Smooth muscle cell (in vitro differentiated cells): ENCODE measurements around the gene MEIS2. TPM values are rescaled to one million over a fixed set of nuclear protein-coding genes. Genes with fewer than 3 reads are reported as not detected.

Experiments
- DNase-seq: peaks from one replicate; lab custom pipeline; 2025; ENCODE audit not compliant: unreplicated experiment; lab: John Stamatoyannopoulos, UW
- H2AFZ ChIP-seq: fragments of 200-600 bp; sonication (generic); 2 replicates; pipeline ENCODE4 v1.6.0; 2016; ENCODE audit warnings: antibody characterized with exemption, low read depth, mild to moderate bottlenecking
- H3F3A ChIP-seq: fragments of 200-600 bp; sonication (generic); 2 replicates; pipeline ENCODE4 v1.6.0; 2017; ENCODE audit warnings: antibody characterized with exemption, low read depth
- H3K27ac ChIP-seq: fragments of 200-600 bp; sonication (generic); 2 replicates; pipeline ENCODE4 v1.5.1; 2016; ENCODE audit warnings: low read depth, mild to moderate bottlenecking
- H3K27me3 ChIP-seq: fragments of 200-600 bp; sonication (generic); 2 replicates; pipeline ENCODE4 v1.6.1; 2016; ENCODE audit warnings: low read depth, mild to moderate bottlenecking
- H3K36me3 ChIP-seq: fragments of 200-600 bp; sonication (generic); 2 replicates; pipeline ENCODE4 v1.5.1; 2016; ENCODE audit warnings: low read depth
- H3K4me1 ChIP-seq: fragments of 200-600 bp; sonication (generic); 2 replicates; pipeline ENCODE4 v1.5.1; 2016; ENCODE audit warnings: low read depth
- H3K4me2 ChIP-seq: fragments of 200-600 bp; sonication (generic); 2 replicates; pipeline ENCODE4 v1.6.0; 2016; ENCODE audit warnings: mild to moderate bottlenecking
- H3K4me3 ChIP-seq: fragments of 200-600 bp; sonication (generic); 2 replicates; pipeline ENCODE4 v1.5.1; 2016; ENCODE audit warnings: mild to moderate bottlenecking
- H3K79me2 ChIP-seq: fragments of 200-600 bp; sonication (generic); 2 replicates; pipeline ENCODE4 v1.6.0; 2016; ENCODE audit warnings: low read depth, mild to moderate bottlenecking
- H3K9ac ChIP-seq: fragments of 200-600 bp; sonication (generic); 2 replicates; pipeline ENCODE4 v1.6.0; 2016; ENCODE audit warnings: low read depth
- H3K9me3 ChIP-seq: fragments of 200-600 bp; sonication (generic); replicated peaks from 2 replicates; pipeline ENCODE4 v1.5.1; 2016; ENCODE audit warnings: low read depth
- H4K20me1 ChIP-seq: fragments of 200-600 bp; sonication (generic); 2 replicates; pipeline ENCODE4 v1.6.0; 2016; ENCODE audit warnings: low read depth
- WGBS: methylation state at CpG from one replicate; pipeline ENCODE4 v1.1.7; 2016; ENCODE audit warnings: low lambda C conversion rate; 5-methylcytosine and 5-hydroxymethylcytosine counted together
- polyA plus RNA-seq: library from polyadenylated mRNA; unstranded; fragments of >200 nt; fragmentation: Nextera tagmentation; extraction: Ambion mirVana; gene quantifications from 2 replicates; pipeline ENCODE4 v1.2.1, GENCODE V29; 2016
- total RNA-seq: library from RNA; depleted of rRNA; stranded (reverse); fragments of >200 nt; gene quantifications from 2 replicates; pipeline ENCODE4 v1.2.3, GENCODE V29; 2014
- TF ChIP-seq, protein P1 (sequence below): fragments of 200-600 bp; sonication (generic); IDR thresholded peaks from 2 replicates; pipeline ENCODE4 v1.5.1; 2017; ENCODE audit warnings: borderline replicate concordance, mild to moderate bottlenecking, antibody characterized with exemption; ENCODE audit not compliant: insufficient read depth, poor library complexity, severe bottlenecking

Gene MEIS2
- total and polyA plus RNA-seq, 2 experiments from 2014 or later, result 13.0 to 33.4 TPM

DNA sequence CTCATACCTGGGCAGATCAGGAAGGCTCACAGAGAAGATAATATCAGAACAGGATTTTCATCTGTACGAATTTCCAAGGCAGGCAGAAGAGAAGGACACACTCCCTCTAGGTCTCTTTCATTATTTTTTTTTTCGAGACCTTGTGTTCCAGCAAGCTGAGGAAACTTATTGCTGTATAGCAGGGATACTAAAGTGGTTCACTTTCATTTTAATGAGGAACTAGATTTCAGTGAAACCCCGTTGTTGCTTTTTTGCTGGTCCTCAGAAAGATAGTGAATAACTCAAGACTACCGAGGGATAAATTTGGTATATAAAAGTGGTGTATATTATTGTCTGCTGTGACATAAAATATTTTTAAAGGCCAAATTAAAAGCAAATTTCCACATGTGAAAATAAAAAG lies 24.6 kb downstream of the MEIS2 start:
- no peak overlapping the region for H3K4me2 ChIP-seq
- no peak overlapping the region for H3K27ac ChIP-seq
- H3K36me3 ChIP-seq, result no peaks in the 10 kb centered on the region
- H4K20me1 ChIP-seq, result peaks cover 35% of the 10 kb centered on the region
- WGBS, result 95% methylated on average over 4 of the region's 4 CpGs
- H3K9me3 ChIP-seq, result no peaks in the 10 kb centered on the region
- H2AFZ ChIP-seq, result no peak overlapping the region
- no peak for DNase-seq
- H3K79me2 ChIP-seq, result peaks cover 24% of the 10 kb centered on the region
- H3K4me1 ChIP-seq, result peaks cover 34% of the 10 kb centered on the region
- H3K27me3 ChIP-seq, result no peaks in the 10 kb centered on the region
- H3K9ac ChIP-seq, result no peak overlapping the region
- TF ChIP-seq, protein P1, sequence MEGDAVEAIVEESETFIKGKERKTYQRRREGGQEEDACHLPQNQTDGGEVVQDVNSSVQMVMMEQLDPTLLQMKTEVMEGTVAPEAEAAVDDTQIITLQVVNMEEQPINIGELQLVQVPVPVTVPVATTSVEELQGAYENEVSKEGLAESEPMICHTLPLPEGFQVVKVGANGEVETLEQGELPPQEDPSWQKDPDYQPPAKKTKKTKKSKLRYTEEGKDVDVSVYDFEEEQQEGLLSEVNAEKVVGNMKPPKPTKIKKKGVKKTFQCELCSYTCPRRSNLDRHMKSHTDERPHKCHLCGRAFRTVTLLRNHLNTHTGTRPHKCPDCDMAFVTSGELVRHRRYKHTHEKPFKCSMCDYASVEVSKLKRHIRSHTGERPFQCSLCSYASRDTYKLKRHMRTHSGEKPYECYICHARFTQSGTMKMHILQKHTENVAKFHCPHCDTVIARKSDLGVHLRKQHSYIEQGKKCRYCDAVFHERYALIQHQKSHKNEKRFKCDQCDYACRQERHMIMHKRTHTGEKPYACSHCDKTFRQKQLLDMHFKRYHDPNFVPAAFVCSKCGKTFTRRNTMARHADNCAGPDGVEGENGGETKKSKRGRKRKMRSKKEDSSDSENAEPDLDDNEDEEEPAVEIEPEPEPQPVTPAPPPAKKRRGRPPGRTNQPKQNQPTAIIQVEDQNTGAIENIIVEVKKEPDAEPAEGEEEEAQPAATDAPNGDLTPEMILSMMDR, result no peak
- no peak overlapping the region for H3K4me3 ChIP-seq
- peaks cover 3% of the 10 kb centered on the region for H3F3A ChIP-seq

- Histone ChIP-seq H3F3A (peaks cover 3% of the 10 kb centered on the region), H4K20me1 (peaks cover 27% of the 10 kb centered on the region), H3K79me2 (peaks cover 13% of the 10 kb centered on the region), H3K27me3 (no peaks in the 10 kb centered on the region), H3K4me3 (no peak overlapping the region), H3K9ac (no peak overlapping the region), H2AFZ (no peak overlapping the region), H3K27ac (peak overlapping the region; percentile 15), H3K9me3 (no peaks in the 10 kb centered on the region), H3K36me3 (no peaks in the 10 kb centered on the region), H3K4me1 (peaks cover 18% of the 10 kb centered on the region), H3K4me2 (peak overlapping the region; percentile 25)
- 20% methylated on average over 1 of the region's 1 CpG for WGBS
- TF ChIP-seq, protein P1, result no peak
- no peak for DNase-seq
Observed at GRCh38 chr15:37072181-37072580, 28.2 kb downstream of the MEIS2 start.

DNA sequence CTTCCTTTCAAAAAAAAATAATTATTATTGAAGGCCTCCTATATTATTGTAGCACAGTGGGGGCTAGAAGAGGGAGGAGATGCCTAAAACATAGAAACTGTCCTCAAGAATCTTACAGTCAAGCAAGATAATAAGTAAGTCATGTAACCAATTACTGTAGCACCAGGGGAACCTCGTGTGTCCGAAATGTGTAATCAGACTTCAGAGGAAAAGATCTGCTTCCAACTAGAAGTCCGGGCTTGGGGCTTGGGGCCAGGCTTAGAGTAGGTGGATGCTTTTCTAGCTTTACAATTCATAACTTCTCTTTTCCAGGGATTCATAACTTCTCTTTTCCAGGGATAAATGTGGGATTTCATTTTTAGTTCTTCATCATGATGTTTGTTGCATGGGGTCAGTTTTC lies 29.2 kb downstream of the MEIS2 start:
- peaks cover 3% of the 10 kb centered on the region for H3F3A ChIP-seq
- H3K27me3 ChIP-seq, result no peaks in the 10 kb centered on the region
- no peak overlapping the region for H3K4me2 ChIP-seq
- no peak overlapping the region for H2AFZ ChIP-seq
- H3K9me3 ChIP-seq, result no peaks in the 10 kb centered on the region
- H3K27ac ChIP-seq, result no peak overlapping the region
- 61% methylated on average over 3 of the region's 3 CpGs for WGBS
- peaks cover 27% of the 10 kb centered on the region for H4K20me1 ChIP-seq
- no peaks in the 10 kb centered on the region for H3K36me3 ChIP-seq
- TF ChIP-seq, protein P1, result no peak
- no peak overlapping the region for H3K9ac ChIP-seq
- H3K79me2 ChIP-seq, result peaks cover 13% of the 10 kb centered on the region
- peaks cover 18% of the 10 kb centered on the region for H3K4me1 ChIP-seq
- no peak for DNase-seq
- H3K4me3 ChIP-seq, result no peak overlapping the region

DNA sequence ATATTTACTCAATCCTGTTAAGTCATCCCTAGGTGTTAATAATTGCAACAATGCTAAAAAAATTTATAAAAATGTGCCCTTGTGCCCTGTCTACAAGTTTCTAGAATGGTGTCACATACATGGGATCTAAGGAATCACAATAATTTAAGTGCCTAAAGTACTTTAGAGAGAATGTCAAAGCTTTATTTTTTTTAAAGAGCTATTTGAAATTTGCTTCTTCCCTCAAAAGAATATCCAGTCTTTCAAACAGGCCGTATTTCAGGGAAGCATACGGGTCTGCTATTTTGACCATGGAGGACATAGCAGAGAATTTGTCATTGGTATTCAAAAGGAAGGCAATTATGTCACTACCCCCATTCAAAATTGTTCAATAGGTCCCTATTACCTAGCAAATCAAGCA lies 29.7 kb downstream of the MEIS2 start:
- H3K4me2 ChIP-seq, result no peak overlapping the region
- H3K9me3 ChIP-seq, result no peaks in the 10 kb centered on the region
- no peaks in the 10 kb centered on the region for H3K27me3 ChIP-seq
- peaks cover 13% of the 10 kb centered on the region for H3K79me2 ChIP-seq
- TF ChIP-seq, protein P1, result no peak
- no peak overlapping the region for H3K9ac ChIP-seq
- WGBS, result 46% methylated on average over 2 of the region's 2 CpGs
- H2AFZ ChIP-seq, result no peak overlapping the region
- H3K36me3 ChIP-seq, result no peaks in the 10 kb centered on the region
- H3K4me1 ChIP-seq, result peaks cover 18% of the 10 kb centered on the region
- H3K27ac ChIP-seq, result no peak overlapping the region
- DNase-seq, result no peak
- H4K20me1 ChIP-seq, result peaks cover 27% of the 10 kb centered on the region
- H3F3A ChIP-seq, result peaks cover 3% of the 10 kb centered on the region
- H3K4me3 ChIP-seq, result no peak overlapping the region
